DND-41 (cell line): ENCODE measurements around the gene PCARE.

Experiments used
- ATAC-seq: fragments of 200-7000 bp; cut with Tn5 transposase; 3 replicates; pipeline ENCODE4 v1.9.1; 2021; ENCODE audit warnings: low read depth; ENCODE audit not compliant: insufficient read depth
- DNase-seq: peaks from one replicate; pipeline ENCODE4 v3.0.0-alpha.2; 2020
- H2AFZ ChIP-seq: 2 replicates; pipeline ENCODE4 v1.6.0; 2012; ENCODE audit warnings: low read depth, low read length
- H3K27ac ChIP-seq: 2 replicates; pipeline ENCODE4 v1.5.1; 2012; ENCODE audit warnings: low read length, inconsistent platforms
- H3K27me3 ChIP-seq: fragments of 200-600 bp; sonication (generic); 2 replicates; pipeline ENCODE4 v1.6.0; 2012; ENCODE audit warnings: low read length, mild to moderate bottlenecking, inconsistent platforms; ENCODE audit not compliant: insufficient read depth, poor library complexity
- H3K36me3 ChIP-seq: 2 replicates; pipeline ENCODE4 v1.5.1; 2012; ENCODE audit warnings: low read length, inconsistent platforms; ENCODE audit not compliant: insufficient read depth
- H3K4me1 ChIP-seq: 2 replicates; pipeline ENCODE4 v1.5.1; 2012; ENCODE audit warnings: mild to moderate bottlenecking, low read length; ENCODE audit not compliant: insufficient read depth
- H3K4me2 ChIP-seq: 2 replicates; pipeline ENCODE4 v1.6.0; 2012; ENCODE audit warnings: mild to moderate bottlenecking, moderate library complexity, low read length, inconsistent platforms; ENCODE audit not compliant: insufficient read depth
- H3K4me3 ChIP-seq, 2 experiments: fragments of 200-600 bp in 1 of 2; shearing (Covaris generic) in 1 of 2; 2 replicates each; pipeline ENCODE4 v1.5.1; 2012 to 2016; ENCODE audit warnings: inconsistent platforms in 2 of 2, low read length in 2 of 2, mild to moderate bottlenecking in 2 of 2, low read depth in 1 of 2, moderate library complexity in 1 of 2
- H3K79me2 ChIP-seq: 2 replicates; pipeline ENCODE4 v1.6.0; 2012; ENCODE audit warnings: low read length, inconsistent platforms; ENCODE audit not compliant: insufficient read depth
- H3K9ac ChIP-seq: 2 replicates; pipeline ENCODE4 v1.6.0; 2012; ENCODE audit warnings: low read depth, mild to moderate bottlenecking, inconsistent platforms, low read length, moderate library complexity
- H3K9me3 ChIP-seq: 2 replicates; pipeline ENCODE4 v1.5.1; 2012; ENCODE audit warnings: low read length, moderate library complexity, mild to moderate bottlenecking, inconsistent platforms; ENCODE audit not compliant: insufficient read depth, severe bottlenecking
- H4K20me1 ChIP-seq: 2 replicates; pipeline ENCODE4 v1.6.0; 2012; ENCODE audit warnings: low read length; ENCODE audit not compliant: insufficient read depth
- EZH2 ChIP-seq: IDR thresholded peaks from 3 replicates; pipeline ENCODE4 v1.6.1; 2012; ENCODE audit warnings: borderline replicate concordance, low read depth, mild to moderate bottlenecking, moderate library complexity, low read length, inconsistent platforms; ENCODE audit not compliant: severe bottlenecking
- TF ChIP-seq, protein P1 (sequence below): IDR thresholded peaks from 2 replicates; pipeline ENCODE4 v1.5.1; 2012; ENCODE audit warnings: borderline replicate concordance, low read length, moderate library complexity, mild to moderate bottlenecking; ENCODE audit not compliant: poor library complexity, severe bottlenecking; ENCODE audit errors: extremely low read depth

Gene PCARE

GRCh38 chr2:29084554-29084953 lies 10.2 kb upstream of the PCARE start:
- H3K4me3 ChIP-seq = no peak overlapping the region
- no peak for ATAC-seq

DNA sequence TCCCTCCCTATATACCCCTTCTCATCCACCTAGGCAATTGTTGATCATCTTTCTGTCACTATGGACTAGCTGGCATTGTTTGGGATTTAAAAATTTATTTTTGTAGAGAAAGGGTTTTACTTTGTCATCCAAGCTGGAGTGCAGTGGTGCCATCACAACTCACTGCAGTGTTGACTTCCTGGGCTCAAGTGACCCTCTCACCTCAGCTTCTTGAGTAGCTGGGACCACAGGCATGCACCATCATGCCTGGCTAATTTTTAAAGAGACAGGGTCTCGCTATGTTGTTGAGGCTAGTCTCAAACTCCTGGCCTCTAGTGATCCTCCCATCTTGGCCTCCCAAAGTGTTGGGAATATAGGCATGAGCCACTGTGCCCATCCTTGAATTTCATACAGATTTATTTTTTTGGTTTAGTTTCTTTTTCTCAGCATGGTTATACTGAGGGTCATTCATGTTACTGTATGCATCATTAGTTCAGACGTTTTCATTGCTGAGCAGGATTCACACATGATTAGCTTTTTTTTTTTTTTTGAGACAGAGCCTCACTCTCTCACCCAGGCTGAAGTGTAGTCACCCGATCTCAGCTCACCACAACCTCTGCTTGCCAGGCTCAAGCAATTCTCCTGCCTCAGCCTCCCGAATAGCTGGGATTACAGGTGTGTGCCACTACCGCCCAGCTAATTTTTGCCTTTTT lies 8.6 kb upstream of the PCARE start:
- Histone ChIP-seq H3K9ac (no peak overlapping the region), H2AFZ (no peak overlapping the region), H3K9me3 (peaks cover 23% of the 10 kb centered on the region), H3K4me1 (no peaks in the 10 kb centered on the region), H3K27me3 (no peaks in the 10 kb centered on the region), H3K4me2 (no peak overlapping the region), H3K4me3 (no peak overlapping the region), H3K36me3 (no peaks in the 10 kb centered on the region), H4K20me1 (no peaks in the 10 kb centered on the region), H3K27ac (no peak overlapping the region), H3K79me2 (no peaks in the 10 kb centered on the region)
- ATAC-seq = no peak
- DNase-seq = no peak
- TF ChIP-seq EZH2 = no peak

More at GRCh38 chr2:29084554-29084953, 10.2 kb upstream of the PCARE start:
- no peaks in the 10 kb centered on the region for H3K4me1 ChIP-seq
- H3K27me3 ChIP-seq = no peaks in the 10 kb centered on the region
- H3K4me2 ChIP-seq = no peak overlapping the region
- H3K79me2 ChIP-seq = no peaks in the 10 kb centered on the region
- H3K9me3 ChIP-seq = peaks cover 17% of the 10 kb centered on the region
- H3K36me3 ChIP-seq = no peaks in the 10 kb centered on the region
- no peaks in the 10 kb centered on the region for H4K20me1 ChIP-seq
- no peak for DNase-seq
- TF ChIP-seq EZH2 = no peak
- TF ChIP-seq, protein P1, sequence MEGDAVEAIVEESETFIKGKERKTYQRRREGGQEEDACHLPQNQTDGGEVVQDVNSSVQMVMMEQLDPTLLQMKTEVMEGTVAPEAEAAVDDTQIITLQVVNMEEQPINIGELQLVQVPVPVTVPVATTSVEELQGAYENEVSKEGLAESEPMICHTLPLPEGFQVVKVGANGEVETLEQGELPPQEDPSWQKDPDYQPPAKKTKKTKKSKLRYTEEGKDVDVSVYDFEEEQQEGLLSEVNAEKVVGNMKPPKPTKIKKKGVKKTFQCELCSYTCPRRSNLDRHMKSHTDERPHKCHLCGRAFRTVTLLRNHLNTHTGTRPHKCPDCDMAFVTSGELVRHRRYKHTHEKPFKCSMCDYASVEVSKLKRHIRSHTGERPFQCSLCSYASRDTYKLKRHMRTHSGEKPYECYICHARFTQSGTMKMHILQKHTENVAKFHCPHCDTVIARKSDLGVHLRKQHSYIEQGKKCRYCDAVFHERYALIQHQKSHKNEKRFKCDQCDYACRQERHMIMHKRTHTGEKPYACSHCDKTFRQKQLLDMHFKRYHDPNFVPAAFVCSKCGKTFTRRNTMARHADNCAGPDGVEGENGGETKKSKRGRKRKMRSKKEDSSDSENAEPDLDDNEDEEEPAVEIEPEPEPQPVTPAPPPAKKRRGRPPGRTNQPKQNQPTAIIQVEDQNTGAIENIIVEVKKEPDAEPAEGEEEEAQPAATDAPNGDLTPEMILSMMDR = no peak
- H3K27ac ChIP-seq = no peak overlapping the region
- no peak overlapping the region for H2AFZ ChIP-seq
- no peak overlapping the region for H3K9ac ChIP-seq

DNA sequence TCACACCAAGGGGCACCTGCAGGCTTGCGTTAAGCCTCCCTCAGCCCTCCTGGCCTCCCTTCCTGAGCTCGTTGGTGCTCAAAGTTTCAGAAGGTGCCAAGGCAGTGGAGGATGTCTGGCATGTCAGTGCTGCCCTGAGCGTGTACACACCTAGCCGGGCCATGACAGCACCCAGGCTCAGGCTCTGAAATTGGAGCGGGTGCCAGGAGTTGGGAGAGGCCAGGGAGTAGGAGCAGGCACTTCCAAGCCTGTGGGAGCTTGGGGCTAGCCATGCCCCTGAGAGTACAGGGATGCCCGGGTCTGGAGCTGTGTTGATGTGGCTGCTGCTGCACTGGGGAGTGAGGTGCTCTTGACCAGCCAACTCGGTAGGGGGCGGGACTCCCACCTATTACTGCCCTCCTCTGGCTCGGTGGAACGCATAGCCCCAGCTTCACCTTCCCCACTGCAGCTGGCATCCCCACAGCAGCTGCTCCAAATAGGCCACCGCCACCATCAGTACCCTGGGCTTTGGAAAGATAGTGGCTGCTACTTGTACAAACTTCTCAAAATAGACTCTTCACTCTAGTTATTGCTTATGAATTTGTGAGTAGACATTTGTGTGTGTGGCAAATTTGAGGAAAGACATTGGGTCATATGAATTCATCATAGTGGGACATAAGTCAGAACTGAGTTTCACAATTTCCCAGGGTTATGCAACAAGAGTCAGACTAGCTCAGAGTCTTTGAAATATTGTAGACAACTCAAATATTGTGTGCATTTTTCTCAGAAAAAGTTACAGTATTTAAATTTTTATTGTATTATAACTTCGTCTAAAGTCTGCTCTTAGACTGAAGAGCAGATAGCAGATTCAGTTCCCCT lies 6.8 kb upstream of the PCARE start:
- Histone ChIP-seq H3K4me3 (no peak overlapping the region), H3K27ac (no peak overlapping the region), H3K36me3 (no peaks in the 10 kb centered on the region), H3K9ac (no peak overlapping the region), H3K27me3 (no peaks in the 10 kb centered on the region), H3K4me1 (no peaks in the 10 kb centered on the region), H4K20me1 (no peaks in the 10 kb centered on the region), H3K79me2 (no peaks in the 10 kb centered on the region), H3K9me3 (peaks cover 23% of the 10 kb centered on the region), H2AFZ (no peak overlapping the region), H3K4me2 (no peak overlapping the region)
- TF ChIP-seq EZH2 = no peak
- TF ChIP-seq, protein P1 = no peak
- DNase-seq (no peak), ATAC-seq (no peak)

- DNase-seq (no peak), ATAC-seq (no peak)
These were observed 5.6 kb upstream of the PCARE start for GRCh38 chr2:29079887-29080286.

More at GRCh38 chr2:29079887-29080286, 5.6 kb upstream of the PCARE start:
- no peak overlapping the region for H3K4me2 ChIP-seq
- no peak overlapping the region for H3K27ac ChIP-seq
- no peaks in the 10 kb centered on the region for H3K79me2 ChIP-seq
- no peaks in the 10 kb centered on the region for H3K36me3 ChIP-seq
- H2AFZ ChIP-seq = no peak overlapping the region
- H3K9me3 ChIP-seq = peaks cover 23% of the 10 kb centered on the region
- no peaks in the 10 kb centered on the region for H4K20me1 ChIP-seq
- no peaks in the 10 kb centered on the region for H3K4me1 ChIP-seq
- no peaks in the 10 kb centered on the region for H3K27me3 ChIP-seq
- no peak overlapping the region for H3K9ac ChIP-seq
- no peak overlapping the region for H3K4me3 ChIP-seq
- TF ChIP-seq, protein P1 = no peak
- no peak for TF ChIP-seq EZH2
